Measurements from ENCODE around the gene FRMD4B.
A peak's percentile ranks its signal among the peaks of the same experiment; 100 is the strongest.

GRCh38 chr3:69409011-69409410, 23.1 kb upstream of the FRMD4B start:
- TF ChIP-seq, protein P1, sequence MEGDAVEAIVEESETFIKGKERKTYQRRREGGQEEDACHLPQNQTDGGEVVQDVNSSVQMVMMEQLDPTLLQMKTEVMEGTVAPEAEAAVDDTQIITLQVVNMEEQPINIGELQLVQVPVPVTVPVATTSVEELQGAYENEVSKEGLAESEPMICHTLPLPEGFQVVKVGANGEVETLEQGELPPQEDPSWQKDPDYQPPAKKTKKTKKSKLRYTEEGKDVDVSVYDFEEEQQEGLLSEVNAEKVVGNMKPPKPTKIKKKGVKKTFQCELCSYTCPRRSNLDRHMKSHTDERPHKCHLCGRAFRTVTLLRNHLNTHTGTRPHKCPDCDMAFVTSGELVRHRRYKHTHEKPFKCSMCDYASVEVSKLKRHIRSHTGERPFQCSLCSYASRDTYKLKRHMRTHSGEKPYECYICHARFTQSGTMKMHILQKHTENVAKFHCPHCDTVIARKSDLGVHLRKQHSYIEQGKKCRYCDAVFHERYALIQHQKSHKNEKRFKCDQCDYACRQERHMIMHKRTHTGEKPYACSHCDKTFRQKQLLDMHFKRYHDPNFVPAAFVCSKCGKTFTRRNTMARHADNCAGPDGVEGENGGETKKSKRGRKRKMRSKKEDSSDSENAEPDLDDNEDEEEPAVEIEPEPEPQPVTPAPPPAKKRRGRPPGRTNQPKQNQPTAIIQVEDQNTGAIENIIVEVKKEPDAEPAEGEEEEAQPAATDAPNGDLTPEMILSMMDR (IDR thresholded peaks at IDR 0.05): no peak
- TF ChIP-seq POLR2AphosphoS5 (IDR thresholded peaks at IDR 0.05): peak in 1 of 4 donors; percentile 19
- no peak for TF ChIP-seq POLR2A (IDR thresholded peaks at IDR 0.05)
